ENCODE data around the gene RBM4B. TPM values are rescaled to one million over a fixed set of nuclear protein-coding genes. Genes with fewer than 3 reads are reported as not detected.
A peak's percentile ranks its signal among the peaks of the same experiment; 100 is the strongest.

Gene RBM4B
- total RNA-seq, 1 experiment from 2014 or later, result 14.1 TPM

- TF ChIP-seq ARID4B (CRISPR knock-in tag; IDR thresholded peaks at IDR 0.05; ENCODE audit: borderline replicate concordance), result no peak
- TF ChIP-seq NFYB (CRISPR knock-in tag; conservative IDR thresholded peaks at IDR 0.05; ENCODE audit: low read depth), result no peak
- no peak for TF ChIP-seq ZNF396 (CRISPR knock-in tag; IDR thresholded peaks at IDR 0.05; ENCODE audit: borderline replicate concordance)
- TF ChIP-seq ERG (CRISPR knock-in tag; IDR thresholded peaks at IDR 0.05), result no peak
- TF ChIP-seq JAZF1 (CRISPR knock-in tag; IDR thresholded peaks at IDR 0.05), result no peak
- TF ChIP-seq ZNF263 (CRISPR knock-in tag; IDR thresholded peaks at IDR 0.05; ENCODE audit: low read depth), result no peak
- TF ChIP-seq ZBTB43 (CRISPR knock-in tag; IDR thresholded peaks at IDR 0.05), result no peak
- no peak for TF ChIP-seq JUN (CRISPR knock-in tag; IDR thresholded peaks at IDR 0.05)
- TF ChIP-seq SMAD3 (CRISPR knock-in tag; IDR thresholded peaks at IDR 0.05; ENCODE audit: borderline replicate concordance), result no peak
- TF ChIP-seq ETV6 (CRISPR knock-in tag; IDR thresholded peaks at IDR 0.05), result no peak
- no peak for TF ChIP-seq ZNF281 (CRISPR knock-in tag; IDR thresholded peaks at IDR 0.05)
- CTCF ChIA-PET, result interaction anchor here (0.6 to 0.7 kb wide), 3 partner anchors 17 to 148 kb away, joined by 3 read pairs; no protein-coding TSS in a partner anchor
- 0 out of 2 replicates have a peak overlapping the region, but pooled peaks have one; percentile 7 for H3K27ac Mint-ChIP-seq
- no peaks in the 10 kb centered on the region for H3K4me1 Mint-ChIP-seq
- H3K4me3 Mint-ChIP-seq, result no peak overlapping the region
- H3K9me3 Mint-ChIP-seq, result no peaks in the 10 kb centered on the region
- no peaks in the 10 kb centered on the region for H3K27me3 Mint-ChIP-seq (ENCODE audit: low read depth)
- DNase-seq (ENCODE audit: low spot score), result no peak
- ATAC-seq, result no peak
- POLR2A ChIA-PET, result no interaction called here
- peaks cover 20% of the 10 kb centered on the region for H3K36me3 Mint-ChIP-seq
Measured at GRCh38 chr11:66694056-66694410, 16.3 kb upstream of the RBM4B start.

- TF ChIP-seq FOXJ3 (CRISPR knock-in tag; IDR thresholded peaks at IDR 0.05; ENCODE audit: borderline replicate concordance) (no peak), CBFB (CRISPR knock-in tag; IDR thresholded peaks at IDR 0.05; ENCODE audit: low read depth) (no peak), STAT6 (CRISPR knock-in tag; conservative IDR thresholded peaks at IDR 0.05; ENCODE audit: low read depth) (no peak), ZNF263 (CRISPR knock-in tag; IDR thresholded peaks at IDR 0.05; ENCODE audit: low read depth) (no peak), ARID4B (CRISPR knock-in tag; IDR thresholded peaks at IDR 0.05; ENCODE audit: borderline replicate concordance) (no peak), RELA (CRISPR knock-in tag; IDR thresholded peaks at IDR 0.05; ENCODE audit: borderline replicate concordance) (no peak)
- ChIA-PET CTCF (interaction anchor here (0.6 to 1.5 kb wide), 5 partner anchors 17 to 283 kb away, joined by 3 read pairs; no protein-coding TSS in a partner anchor), POLR2A (no interaction called here)
- Mint-ChIP-seq H3K4me3 (no peak overlapping the region), H3K27ac (no peak overlapping the region), H3K27me3 (ENCODE audit: low read depth) (no peaks in the 10 kb centered on the region), H3K36me3 (peaks cover 18% of the 10 kb centered on the region; the same call in 1 of the 2 replicates), H3K4me1 (no peaks in the 10 kb centered on the region), H3K9me3 (no peaks in the 10 kb centered on the region)
- DNase-seq (ENCODE audit: low spot score), result no peak
- no peak for ATAC-seq
Measured at GRCh38 chr11:66693356-66694055, 15.8 kb upstream of the RBM4B start.

Data from WTC11 (cell line).